ENCODE data around the gene MNX1.

- TF ChIP-seq CTCF (conservative IDR thresholded peaks at IDR 0.05; ENCODE audit: low read length) (no peak), EZH2phosphoT487 (IDR thresholded peaks at IDR 0.05; ENCODE audit: borderline replicate concordance, low read depth, low read length) (no peak)
These were observed 8.3 kb downstream of the MNX1 start for GRCh38 chr7:157001920-157002818.

All from OCI-LY7 (cell line).